Panc1 (cell line): ENCODE results near the gene C2CD2.

Source experiments
- POLR2AphosphoS5 ChIP-seq: IDR thresholded peaks from 2 replicates; pipeline ENCODE4 v1.6.1; 2012; ENCODE audit warnings: mild to moderate bottlenecking, low read depth, low read length, moderate library complexity
- SIN3A ChIP-seq: IDR thresholded peaks from 2 replicates; pipeline ENCODE4 v1.6.1; 2012; ENCODE audit warnings: low read depth, mild to moderate bottlenecking, low read length, moderate library complexity, borderline replicate concordance; ENCODE audit not compliant: insufficient read depth
- TCF7L2 ChIP-seq: IDR thresholded peaks from 2 replicates; pipeline ENCODE4 v1.6.1; 2011; ENCODE audit warnings: mild to moderate bottlenecking, low read depth, low read length, inconsistent platforms
- TF ChIP-seq, protein P1 (sequence below): fragments of 450-650 bp; IDR thresholded peaks from 2 replicates; pipeline ENCODE4 v1.5.1; 2017; ENCODE audit warnings: mild to moderate bottlenecking
- TF ChIP-seq, protein P2 (sequence below), 2 experiments: IDR thresholded peaks; 2 replicates each; pipeline ENCODE4 v1.6.1; 2011 to 2012; ENCODE audit warnings: low read depth in 2 of 2, control low read depth in 1 of 2, low read length in 1 of 2, mild to moderate bottlenecking in 1 of 2, moderate library complexity in 1 of 2; ENCODE audit not compliant: insufficient read depth in 1 of 2

DNA sequence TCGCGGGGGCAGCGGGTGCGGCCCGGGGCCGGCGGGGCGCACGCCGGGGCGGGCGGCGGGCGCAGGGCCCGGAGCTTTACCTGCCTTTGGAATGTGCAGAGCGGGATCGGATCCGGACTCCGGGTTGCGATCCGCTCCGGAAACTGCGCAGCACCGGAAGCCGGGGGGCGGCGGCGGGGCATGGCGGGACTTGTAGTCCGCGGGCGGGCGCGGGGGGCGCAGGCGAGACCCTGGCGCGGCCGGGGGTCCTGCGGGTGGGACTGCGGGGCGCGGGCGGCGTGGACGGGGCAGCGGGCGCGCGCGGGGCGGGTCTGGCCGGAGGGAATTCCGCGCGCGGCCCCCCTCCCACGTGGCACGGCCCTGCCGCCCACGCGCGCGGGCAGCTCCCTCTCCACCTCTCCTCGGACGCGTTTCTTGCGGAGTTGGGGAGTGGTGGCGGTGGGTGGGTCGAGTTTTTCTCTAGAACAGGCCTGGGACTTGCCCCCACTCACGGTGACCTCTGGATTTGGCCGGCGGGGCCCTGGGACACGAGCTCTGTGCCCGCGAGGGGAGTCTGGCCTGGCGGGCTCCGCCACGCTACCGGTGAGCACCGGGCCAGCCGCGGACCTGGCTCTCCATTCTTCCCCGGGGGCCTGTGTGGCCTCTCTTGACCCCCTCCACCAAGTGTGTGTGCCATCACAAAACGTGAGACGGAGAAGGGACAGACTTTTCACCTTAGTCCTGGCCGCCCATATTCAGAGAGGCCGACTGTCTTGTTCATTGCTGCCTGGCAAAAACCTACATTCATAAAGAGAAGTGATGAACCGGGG lies 74.4 kb downstream of the C2CD2 start, which contains the start of gene PRDM15:
- TF ChIP-seq, protein P1, sequence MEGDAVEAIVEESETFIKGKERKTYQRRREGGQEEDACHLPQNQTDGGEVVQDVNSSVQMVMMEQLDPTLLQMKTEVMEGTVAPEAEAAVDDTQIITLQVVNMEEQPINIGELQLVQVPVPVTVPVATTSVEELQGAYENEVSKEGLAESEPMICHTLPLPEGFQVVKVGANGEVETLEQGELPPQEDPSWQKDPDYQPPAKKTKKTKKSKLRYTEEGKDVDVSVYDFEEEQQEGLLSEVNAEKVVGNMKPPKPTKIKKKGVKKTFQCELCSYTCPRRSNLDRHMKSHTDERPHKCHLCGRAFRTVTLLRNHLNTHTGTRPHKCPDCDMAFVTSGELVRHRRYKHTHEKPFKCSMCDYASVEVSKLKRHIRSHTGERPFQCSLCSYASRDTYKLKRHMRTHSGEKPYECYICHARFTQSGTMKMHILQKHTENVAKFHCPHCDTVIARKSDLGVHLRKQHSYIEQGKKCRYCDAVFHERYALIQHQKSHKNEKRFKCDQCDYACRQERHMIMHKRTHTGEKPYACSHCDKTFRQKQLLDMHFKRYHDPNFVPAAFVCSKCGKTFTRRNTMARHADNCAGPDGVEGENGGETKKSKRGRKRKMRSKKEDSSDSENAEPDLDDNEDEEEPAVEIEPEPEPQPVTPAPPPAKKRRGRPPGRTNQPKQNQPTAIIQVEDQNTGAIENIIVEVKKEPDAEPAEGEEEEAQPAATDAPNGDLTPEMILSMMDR: no peak
- TF ChIP-seq POLR2AphosphoS5 (no peak), SIN3A (no peak), TCF7L2 (no peak)
- TF ChIP-seq, protein P2, sequence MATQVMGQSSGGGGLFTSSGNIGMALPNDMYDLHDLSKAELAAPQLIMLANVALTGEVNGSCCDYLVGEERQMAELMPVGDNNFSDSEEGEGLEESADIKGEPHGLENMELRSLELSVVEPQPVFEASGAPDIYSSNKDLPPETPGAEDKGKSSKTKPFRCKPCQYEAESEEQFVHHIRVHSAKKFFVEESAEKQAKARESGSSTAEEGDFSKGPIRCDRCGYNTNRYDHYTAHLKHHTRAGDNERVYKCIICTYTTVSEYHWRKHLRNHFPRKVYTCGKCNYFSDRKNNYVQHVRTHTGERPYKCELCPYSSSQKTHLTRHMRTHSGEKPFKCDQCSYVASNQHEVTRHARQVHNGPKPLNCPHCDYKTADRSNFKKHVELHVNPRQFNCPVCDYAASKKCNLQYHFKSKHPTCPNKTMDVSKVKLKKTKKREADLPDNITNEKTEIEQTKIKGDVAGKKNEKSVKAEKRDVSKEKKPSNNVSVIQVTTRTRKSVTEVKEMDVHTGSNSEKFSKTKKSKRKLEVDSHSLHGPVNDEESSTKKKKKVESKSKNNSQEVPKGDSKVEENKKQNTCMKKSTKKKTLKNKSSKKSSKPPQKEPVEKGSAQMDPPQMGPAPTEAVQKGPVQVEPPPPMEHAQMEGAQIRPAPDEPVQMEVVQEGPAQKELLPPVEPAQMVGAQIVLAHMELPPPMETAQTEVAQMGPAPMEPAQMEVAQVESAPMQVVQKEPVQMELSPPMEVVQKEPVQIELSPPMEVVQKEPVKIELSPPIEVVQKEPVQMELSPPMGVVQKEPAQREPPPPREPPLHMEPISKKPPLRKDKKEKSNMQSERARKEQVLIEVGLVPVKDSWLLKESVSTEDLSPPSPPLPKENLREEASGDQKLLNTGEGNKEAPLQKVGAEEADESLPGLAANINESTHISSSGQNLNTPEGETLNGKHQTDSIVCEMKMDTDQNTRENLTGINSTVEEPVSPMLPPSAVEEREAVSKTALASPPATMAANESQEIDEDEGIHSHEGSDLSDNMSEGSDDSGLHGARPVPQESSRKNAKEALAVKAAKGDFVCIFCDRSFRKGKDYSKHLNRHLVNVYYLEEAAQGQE (IDR thresholded peaks at IDR 0.05; ENCODE audit: insufficient read depth in 1 of 2, low read depth in 2 of 2, low read length in 1 of 2): no peak
